Small intestine (tissue), 7 donors: ENCODE measurements around the gene NRARP. TPM values are rescaled to one million over a fixed set of nuclear protein-coding genes. Genes with fewer than 3 reads are reported as not detected.
A peak's percentile ranks its signal among the peaks of the same experiment; 100 is the strongest.

Experiments
- DNase-seq, 2 donors: peaks; one replicate each; pipeline versions ENCODE4 v3.0.0 to v3.0.0-alpha.2; 2013
- FAIRE-seq: peaks from 2 replicates; lab custom pipeline; 2012; peaks lifted over from hg19 to GRCh38; lab: Jason Lieb, UNC
- H3K27ac ChIP-seq, 3 donors: one replicate each; pipeline ENCODE4 v1.5.1; 2013; ENCODE audit warnings: low read length in 2 of 3, mild to moderate bottlenecking in 2 of 3, control low read depth in 1 of 3, inconsistent platforms in 1 of 3, low read depth in 1 of 3, moderate library complexity in 1 of 3
- H3K27me3 ChIP-seq, 3 donors: one replicate each; pipeline ENCODE4 v1.6.1; 2013; ENCODE audit warnings: low read length in 3 of 3, inconsistent platforms in 1 of 3; ENCODE audit not compliant: control insufficient read depth in 3 of 3, insufficient read depth in 3 of 3
- H3K36me3 ChIP-seq, 3 donors: one replicate each; pipeline ENCODE4 v1.6.1; 2013; ENCODE audit warnings: low read length in 3 of 3, inconsistent platforms in 1 of 3, low read depth in 1 of 3, mild to moderate bottlenecking in 1 of 3, moderate library complexity in 1 of 3; ENCODE audit not compliant: control insufficient read depth in 3 of 3, insufficient read depth in 2 of 3
- H3K4me1 ChIP-seq, 3 donors: one replicate each; pipeline ENCODE4 v1.6.1; 2013; ENCODE audit warnings: low read length in 2 of 3, inconsistent platforms in 1 of 3, low read depth in 1 of 3, mild to moderate bottlenecking in 1 of 3, moderate library complexity in 1 of 3; ENCODE audit not compliant: control insufficient read depth in 3 of 3, insufficient read depth in 2 of 3
- H3K4me3 ChIP-seq, 3 donors: one replicate each; pipeline ENCODE4 v1.5.1; 2013; ENCODE audit warnings: low read length in 3 of 3, control low read depth in 1 of 3, inconsistent platforms in 1 of 3, low read depth in 1 of 3, mild to moderate bottlenecking in 1 of 3, moderate library complexity in 1 of 3
- H3K9me3 ChIP-seq, 2 donors: one replicate each; pipeline ENCODE4 v1.6.1; 2013; ENCODE audit warnings: low read depth in 1 of 2, low read length in 1 of 2; ENCODE audit not compliant: control insufficient read depth in 2 of 2, insufficient read depth in 1 of 2
- WGBS, 3 donors: extraction: QIAGEN DNeasy Blood & Tissue Kit; methylation state at CpG; one replicate each; pipeline ENCODE4 v1.1.7; 2013; 5-methylcytosine and 5-hydroxymethylcytosine counted together
- polyA plus RNA-seq, 4 donors: library from polyadenylated mRNA; stranded (reverse) in 3 of 4; unstranded in 1 of 4; fragments of 200-250 nt in 3 of 4; fragments of 120-200 nt in 1 of 4; gene quantifications; one replicate each; pipeline versions ENCODE4 v1.2.1 to v1.2.3, GENCODE V29; 2013
- donor health status: healthy with polysubstance abuse.
- donor health status: control.
- donor health status: control.
- donor health status: Bipolar disorder and iron deficiency.
- donor health status: healthy.

The NRARP gene
- polyA plus RNA-seq, 4 donors: 3.2 to 39.9 (median 8.9) TPM

DNA sequence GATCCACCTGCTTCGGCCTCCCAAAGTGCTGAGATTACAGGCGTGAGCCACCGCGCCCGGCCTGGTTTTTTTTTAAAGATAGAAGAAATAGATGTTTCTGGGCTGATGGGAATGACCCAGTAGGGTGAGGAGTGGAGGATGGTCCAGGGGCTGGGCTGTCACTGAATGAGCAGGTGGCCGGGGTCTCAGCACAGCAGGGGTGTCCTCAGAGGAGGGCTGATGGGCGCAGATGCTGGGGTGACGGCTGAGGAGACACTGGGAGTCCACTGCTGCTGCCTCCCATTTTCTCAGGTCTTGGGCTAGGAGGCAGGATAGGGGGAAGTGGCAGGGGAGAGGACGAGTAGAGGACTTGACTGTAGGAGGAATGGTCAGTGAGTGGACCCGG, 26.9 kb downstream of the NRARP start:
- FAIRE-seq: no peak
- no peak for DNase-seq

DNA sequence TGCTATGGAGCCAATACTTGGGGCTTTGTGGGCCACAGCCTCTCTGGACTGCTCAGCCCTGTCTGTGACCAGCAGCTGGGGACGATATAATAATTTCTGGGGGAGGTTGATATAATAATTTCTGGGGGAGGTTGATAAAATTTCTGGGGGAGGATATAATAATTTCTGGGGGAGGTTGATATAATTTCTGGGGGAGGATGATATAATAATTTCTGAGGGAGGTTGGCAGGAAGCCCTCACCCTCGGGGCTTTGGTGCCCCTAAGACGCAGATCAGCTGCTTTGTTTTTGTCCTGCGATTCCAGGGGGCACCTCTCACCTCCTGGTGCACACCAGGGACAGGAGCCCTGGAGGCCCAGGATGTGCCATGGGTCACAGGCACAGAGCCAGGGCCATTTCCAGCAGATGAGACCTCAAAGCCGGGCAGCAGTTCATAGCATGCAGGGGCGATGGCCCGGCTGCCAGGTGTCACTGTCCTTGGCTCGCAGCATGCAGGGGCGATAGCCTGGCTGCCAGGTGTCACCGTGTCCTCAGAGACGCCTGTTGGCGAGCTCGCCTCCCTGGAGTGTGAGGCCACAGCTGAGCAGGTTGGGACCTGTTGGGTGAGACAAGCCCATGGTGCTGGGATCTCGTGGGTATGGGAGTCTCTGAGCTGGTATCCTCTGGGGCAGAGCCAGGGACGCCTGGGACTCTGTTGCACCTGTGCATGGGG, 28.3 kb downstream of the NRARP start:
- WGBS, 3 donors: 24 to 61% (median 47%) methylated on average over 14 to 15 of the region's 15 CpGs
- Histone ChIP-seq H3K4me3 (no peak overlapping the region), H3K36me3 (peaks cover 0 to 72% (median 5%) of the 10 kb centered on the region in 3 donors), H3K9me3 (peaks cover 0 to 2% of the 10 kb centered on the region in 2 donors), H3K4me1 (peaks cover 4 to 34% (median 16%) of the 10 kb centered on the region in 3 donors), H3K27ac (peak overlapping the region in 2 of 3 donors; percentile 56 to 85), H3K27me3 (peaks cover 0 to 6% (median 0%) of the 10 kb centered on the region in 3 donors)
- FAIRE-seq: no peak
- DNase-seq: no peak

More for the DNA sequence above, 26.9 kb downstream of the NRARP start:
- peaks cover 2 to 44% (median 9%) of the 10 kb centered on the region in 3 donors for H3K4me1 ChIP-seq
- H3K36me3 ChIP-seq: peaks cover 0 to 72% (median 7%) of the 10 kb centered on the region in 3 donors
- peaks cover 0 to 2% of the 10 kb centered on the region in 2 donors for H3K9me3 ChIP-seq
- H3K27me3 ChIP-seq: peaks cover 0 to 6% (median 0%) of the 10 kb centered on the region in 3 donors
- WGBS, 3 donors: 71 to 74% (median 72%) methylated on average over 10 of the region's 10 CpGs
- no peak overlapping the region for H3K4me3 ChIP-seq
- H3K27ac ChIP-seq: peak overlapping the region in 1 of 3 donors; percentile 33

DNA sequence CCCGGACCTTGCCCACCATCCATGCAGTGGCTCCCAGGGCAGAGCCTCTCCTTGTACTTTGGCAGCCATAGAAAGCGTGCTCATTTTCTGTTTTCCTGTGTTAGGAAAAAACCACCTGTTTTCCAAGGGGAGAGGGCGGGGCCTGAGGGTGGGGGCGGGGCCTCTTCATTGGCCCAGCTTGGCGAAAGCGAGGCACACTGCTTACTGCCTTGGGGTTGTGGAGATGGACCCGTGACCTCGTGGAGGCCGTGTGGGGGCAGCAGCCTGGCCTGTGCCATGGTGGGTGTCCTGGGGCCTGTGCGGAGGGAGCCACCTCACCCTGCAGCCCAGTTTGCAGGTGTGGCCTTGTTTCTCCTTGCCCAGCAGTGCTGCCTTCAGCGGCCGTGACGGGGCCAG, 29.0 kb downstream of the NRARP start:
- DNase-seq (no peak), FAIRE-seq (no peak)
- Histone ChIP-seq H3K4me3 (no peak overlapping the region), H3K36me3 (peaks cover 0 to 77% (median 5%) of the 10 kb centered on the region in 3 donors), H3K27ac (no peak overlapping the region), H3K9me3 (peaks cover 0 to 2% of the 10 kb centered on the region in 2 donors), H3K27me3 (peaks cover 0 to 6% (median 0%) of the 10 kb centered on the region in 3 donors), H3K4me1 (peaks cover 4 to 33% (median 17%) of the 10 kb centered on the region in 3 donors)
- WGBS, 3 donors: 67 to 79% (median 77%) methylated on average over 13 of the region's 13 CpGs

DNA sequence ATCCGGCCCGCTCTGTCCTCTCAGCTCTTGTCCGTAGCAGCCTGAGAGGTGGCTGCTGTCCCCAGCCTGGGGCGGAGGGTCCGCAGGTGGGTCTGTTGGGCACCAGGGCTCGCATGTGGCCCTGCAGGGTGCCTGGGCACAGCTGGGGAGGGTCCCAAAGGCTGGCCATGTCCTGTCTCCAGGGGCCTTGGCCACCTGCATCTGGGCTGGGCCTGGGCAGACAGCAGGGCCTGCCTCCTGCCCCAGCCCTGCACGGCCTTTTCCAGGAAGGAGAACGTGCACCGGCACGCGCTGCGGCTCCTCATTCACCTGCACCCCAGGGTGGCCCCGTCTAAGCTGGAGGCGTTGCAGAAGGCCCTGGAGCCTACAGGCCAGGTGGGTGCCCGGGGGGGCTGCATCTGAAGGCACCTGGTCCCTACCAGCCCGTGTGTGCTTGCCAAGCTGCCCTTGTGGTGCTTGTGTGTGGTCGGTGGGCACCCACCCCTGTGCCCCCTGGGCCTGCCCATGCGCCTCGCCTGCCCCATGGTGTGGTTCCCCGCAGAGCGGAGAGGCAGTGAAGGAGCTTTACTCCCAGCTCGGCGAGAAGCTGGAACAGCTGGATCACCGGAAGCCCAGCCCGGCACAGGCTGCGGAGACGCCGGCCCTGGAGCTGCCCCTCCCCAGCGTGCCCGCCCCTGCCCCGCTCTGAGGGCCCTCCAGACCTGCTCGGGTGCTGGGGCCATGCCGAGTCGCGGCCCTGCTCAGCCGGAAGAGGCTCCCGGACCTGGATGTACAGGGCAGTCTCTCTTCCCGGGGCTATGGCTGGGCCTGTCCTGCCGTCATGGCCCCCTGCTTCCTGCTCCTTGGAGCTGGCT, 29.6 kb downstream of the NRARP start:
- WGBS, 3 donors: 92 to 95% (median 92%) methylated on average over 37 to 39 of the region's 39 CpGs
- peaks cover 0 to 2% of the 10 kb centered on the region in 2 donors for H3K9me3 ChIP-seq
- no peak for FAIRE-seq
- H3K4me1 ChIP-seq: peaks cover 4 to 28% (median 17%) of the 10 kb centered on the region in 3 donors
- DNase-seq: no peak
- peaks cover 0 to 84% (median 8%) of the 10 kb centered on the region in 3 donors for H3K36me3 ChIP-seq
- H3K27ac ChIP-seq: no peak overlapping the region
- peaks cover 0 to under 1% (median 0%) of the 10 kb centered on the region in 3 donors for H3K27me3 ChIP-seq
- no peak overlapping the region for H3K4me3 ChIP-seq

DNA sequence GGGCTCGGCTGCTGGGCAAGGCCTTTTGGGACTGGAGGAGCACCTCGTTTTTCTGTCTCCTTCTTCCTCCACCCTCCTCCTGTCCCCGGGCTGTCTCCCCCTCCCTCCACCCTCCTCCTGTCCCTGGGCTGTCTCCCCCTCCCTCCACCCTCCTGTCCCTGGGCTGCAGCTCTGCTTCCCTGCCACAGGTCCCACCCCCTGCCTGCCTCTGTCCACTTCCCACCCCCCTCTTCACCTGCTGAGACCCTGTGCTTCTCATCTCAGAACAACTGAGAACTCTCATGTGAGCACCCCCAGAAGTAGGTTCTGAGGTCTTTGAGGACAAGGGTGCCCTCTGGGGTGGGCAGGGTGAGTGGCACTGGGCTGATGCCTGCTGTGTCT, 30.4 kb downstream of the NRARP start:
- H3K4me1 ChIP-seq: peaks cover 4 to 20% (median 11%) of the 10 kb centered on the region in 3 donors
- 44 to 59% (median 45%) methylated on average over 3 of the region's 3 CpGs for WGBS, 3 donors
- H3K27ac ChIP-seq: no peak overlapping the region
- FAIRE-seq: no peak
- peaks cover 0 to 2% of the 10 kb centered on the region in 2 donors for H3K9me3 ChIP-seq
- H3K27me3 ChIP-seq: no peaks in the 10 kb centered on the region
- H3K36me3 ChIP-seq: peaks cover 0 to 91% (median 8%) of the 10 kb centered on the region in 3 donors
- no peak for DNase-seq
- H3K4me3 ChIP-seq: no peak overlapping the region

DNA sequence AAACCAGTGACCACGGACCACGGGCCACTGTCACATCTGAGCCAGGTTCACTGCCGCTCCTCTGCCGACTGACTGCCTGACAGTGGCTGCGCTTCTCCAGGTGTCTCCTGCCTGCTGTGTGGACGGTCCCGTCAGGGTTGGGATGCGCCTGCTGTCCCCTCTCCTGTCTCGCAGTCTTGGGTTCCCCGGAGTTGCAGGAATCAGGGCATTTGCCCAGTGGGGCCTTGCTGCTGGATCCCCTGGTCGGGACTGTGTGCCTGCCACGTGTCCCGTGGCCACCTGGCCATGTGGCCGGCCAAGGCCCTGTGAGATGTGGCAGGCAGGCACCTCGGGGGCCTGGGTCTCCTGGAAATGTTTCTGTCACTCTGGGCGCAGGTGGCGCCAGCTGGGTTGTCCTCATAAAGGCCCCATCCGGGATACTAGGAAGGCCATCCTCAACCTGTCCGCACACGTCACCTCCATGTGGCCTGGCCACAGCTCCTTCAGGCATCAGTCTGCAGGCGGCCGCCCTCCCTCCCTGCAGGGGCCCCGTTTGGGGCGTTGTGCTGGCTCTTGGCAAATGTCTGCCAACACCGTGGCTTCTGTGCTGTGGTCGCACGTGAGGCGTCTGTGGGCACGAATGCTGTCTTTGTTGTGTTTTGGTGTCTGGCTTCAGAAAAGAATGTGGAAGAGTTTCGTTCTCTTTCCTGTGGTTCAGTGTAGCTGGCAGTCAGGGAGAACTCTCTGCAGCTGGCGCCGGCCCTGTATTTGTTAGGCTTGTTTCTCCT, 31.0 kb downstream of the NRARP start:
- H3K9me3 ChIP-seq: peaks cover 0 to 2% of the 10 kb centered on the region in 2 donors
- no peaks in the 10 kb centered on the region for H3K27me3 ChIP-seq
- peaks cover 4 to 92% (median 10%) of the 10 kb centered on the region in 3 donors for H3K36me3 ChIP-seq
- peaks cover 4 to 15% (median 8%) of the 10 kb centered on the region in 3 donors for H3K4me1 ChIP-seq
- no peak for DNase-seq
- no peak for FAIRE-seq
- no peak overlapping the region for H3K4me3 ChIP-seq
- WGBS, 3 donors: 82 to 88% (median 85%) methylated on average over 32 of the region's 32 CpGs
- H3K27ac ChIP-seq: no peak overlapping the region

DNA sequence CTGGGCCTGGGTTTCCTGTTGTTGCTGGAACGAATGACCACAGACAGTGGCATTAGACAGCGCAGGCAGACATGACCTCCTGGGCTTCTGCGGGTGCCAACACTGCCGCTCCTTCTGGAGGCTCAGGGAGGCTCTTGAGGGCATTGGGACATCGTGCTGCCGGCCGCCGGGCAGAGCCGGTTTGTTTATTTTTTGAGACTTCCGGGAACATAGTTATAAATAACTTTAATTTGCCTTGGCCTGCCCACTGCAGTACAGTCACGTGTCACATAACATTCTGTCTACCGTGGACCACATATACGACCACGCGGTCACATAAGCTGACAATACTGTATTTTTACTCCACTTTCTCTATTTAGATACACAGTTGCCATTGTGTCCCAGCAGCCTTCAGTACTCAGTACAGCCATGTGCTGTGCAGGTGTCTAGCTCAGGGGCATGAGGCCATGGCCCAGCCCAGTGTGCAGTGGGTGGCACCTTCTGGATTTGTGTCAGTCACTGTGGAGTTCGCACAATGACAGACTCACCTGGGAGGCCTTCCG, 32.8 kb downstream of the NRARP start:
- WGBS, 3 donors: 21 to 41% (median 37%) methylated on average over 17 of the region's 17 CpGs
- H3K4me1 ChIP-seq: peaks cover 1 to 8% (median 4%) of the 10 kb centered on the region in 3 donors
- H3K27ac ChIP-seq: peak overlapping the region in 2 of 3 donors; percentile 8 to 76
- peak overlapping the region in 1 of 3 donors; percentile 6 for H3K4me3 ChIP-seq
- peaks cover 7 to 98% (median 11%) of the 10 kb centered on the region in 3 donors for H3K36me3 ChIP-seq
- DNase-seq (peak in 1 of 2 donors; percentile 70), FAIRE-seq (no peak)
- H3K27me3 ChIP-seq: no peaks in the 10 kb centered on the region
- H3K9me3 ChIP-seq: peaks cover 0 to 2% of the 10 kb centered on the region in 2 donors
